Keratinocyte (primary cell): ENCODE data around the gene MIF4GD. TPM values are rescaled to one million over a fixed set of nuclear protein-coding genes. Genes with fewer than 3 reads are reported as not detected.

Source experiments
- DNase-seq: peaks from one replicate; pipeline ENCODE4 v3.0.0-alpha.2; 2011; ENCODE audit warnings: low read depth, missing footprints, low spot score
- FAIRE-seq: peaks from 2 replicates; lab custom pipeline; 2011; peaks lifted over from hg19 to GRCh38; lab: Jason Lieb, UNC
- H2AFZ ChIP-seq: 2 replicates; pipeline ENCODE4 v1.6.0; 2012; ENCODE audit warnings: low read length, control low read depth, inconsistent platforms; ENCODE audit not compliant: control insufficient read depth
- H3K27ac ChIP-seq: 2 replicates; pipeline ENCODE4 v1.5.1; 2011; ENCODE audit warnings: low read length; ENCODE audit not compliant: control insufficient read depth, insufficient read depth
- H3K27me3 ChIP-seq: 3 replicates; pipeline ENCODE4 v1.6.0; 2011; ENCODE audit warnings: low read length; ENCODE audit not compliant: control insufficient read depth, insufficient read depth; ENCODE audit errors: extremely low read depth
- H3K36me3 ChIP-seq, 2 experiments: 2 replicates in 1 of 2; 3 replicates in 1 of 2; pipeline ENCODE4 v1.5.1; 2011; ENCODE audit warnings: low read length in 2 of 2, mild to moderate bottlenecking in 1 of 2; ENCODE audit not compliant: control insufficient read depth in 2 of 2, insufficient read depth in 2 of 2; ENCODE audit errors: extremely low read depth in 1 of 2
- H3K4me1 ChIP-seq: 3 replicates; pipeline ENCODE4 v1.5.1; 2011; ENCODE audit warnings: low read length; ENCODE audit not compliant: control insufficient read depth, insufficient read depth; ENCODE audit errors: extremely low read depth
- H3K4me2 ChIP-seq: 3 replicates; pipeline ENCODE4 v1.6.0; 2011; ENCODE audit warnings: low read depth, low read length; ENCODE audit not compliant: control insufficient read depth, insufficient read depth; ENCODE audit errors: extremely low read depth
- H3K4me3 ChIP-seq, 3 experiments: fragments of 200-600 bp in 1 of 3; sonication (generic) in 1 of 3; 2 replicates in 2 of 3; 3 replicates in 1 of 3; pipeline ENCODE4 v1.5.1; 2011 to 2016; ENCODE audit warnings: low read length in 3 of 3, mild to moderate bottlenecking in 3 of 3, control low read depth in 2 of 3, inconsistent platforms in 1 of 3, low read depth in 1 of 3, mixed read lengths in 1 of 3, mixed run types in 1 of 3, moderate library complexity in 1 of 3; ENCODE audit not compliant: control insufficient read depth in 2 of 3, insufficient read depth in 2 of 3; ENCODE audit errors: extremely low read depth in 1 of 3
- H3K79me2 ChIP-seq: 2 replicates; pipeline ENCODE4 v1.6.0; 2012; ENCODE audit warnings: low read length; ENCODE audit not compliant: control insufficient read depth, insufficient read depth
- H3K9ac ChIP-seq: 3 replicates; pipeline ENCODE4 v1.6.0; 2011; ENCODE audit warnings: low read length; ENCODE audit not compliant: control insufficient read depth, insufficient read depth; ENCODE audit errors: extremely low read depth
- H3K9me1 ChIP-seq: 3 replicates; pipeline ENCODE4 v1.6.0; 2011; ENCODE audit warnings: low read length; ENCODE audit not compliant: control insufficient read depth, insufficient read depth; ENCODE audit errors: extremely low read depth
- H3K9me3 ChIP-seq: 2 replicates; pipeline ENCODE4 v1.5.1; 2012; ENCODE audit warnings: low read depth, low read length; ENCODE audit not compliant: control insufficient read depth
- H4K20me1 ChIP-seq: 3 replicates; pipeline ENCODE4 v1.6.0; 2011; ENCODE audit warnings: low read length; ENCODE audit not compliant: control insufficient read depth, insufficient read depth; ENCODE audit errors: extremely low read depth
- CTCF ChIP-seq, 3 experiments: IDR thresholded peaks in 1 of 3; conservative IDR thresholded peaks in 1 of 3; optimal IDR thresholded peaks in 1 of 3; 2 replicates in 2 of 3; 3 replicates in 1 of 3; pipeline versions ENCODE3 to v1.5.1; 2011; ENCODE audit warnings: low read length in 3 of 3, mild to moderate bottlenecking in 3 of 3, moderate library complexity in 2 of 3, control low read depth in 1 of 3, inconsistent platforms in 1 of 3; ENCODE audit not compliant: insufficient read depth in 2 of 3; ENCODE audit errors: extremely low read depth in 1 of 3
- EZH2 ChIP-seq: IDR thresholded peaks from one replicate; pipeline ENCODE4 v1.6.1; 2012; ENCODE audit warnings: inconsistent platforms, mild to moderate bottlenecking, low read length, moderate library complexity
- dilution Hi-C: fragments of 300-500 bp; cut with MboI; formaldehyde crosslinking; loops from one replicate; pipeline ENCODE4 v1.7.0; 2020; ENCODE audit warnings: low sequenced_read_pairs; ENCODE audit not compliant: extremely low pct_ligation_motif_present
- polyA plus RNA-seq, 5 experiments: library from polyadenylated mRNA; depleted of rRNA in 3 of 5; stranded (reverse) in 3 of 5; stranded (forward) in 1 of 5; unstranded in 1 of 5; fragments of >200 nt; gene quantifications; 1 replicate in 1 of 5; 2 replicates in 3 of 5; 3 replicates in 1 of 5; pipeline versions ENCODE4 v1.2.1 to v1.2.3, GENCODE V29; 2011 to 2012; ENCODE audit warnings: missing spikeins in 2 of 5, low read depth in 1 of 5, low replicate concordance in 1 of 5

MIF4GD gene
- polyA plus RNA-seq, 1 donor (not counting 4 experiments of a cell fraction or from before 2014, with no cell fraction given) = 15.9 TPM

- TF ChIP-seq CTCF (optimal IDR thresholded peaks at IDR 0.05 in 1 of 3, IDR thresholded peaks at IDR 0.05 in 1 of 3, conservative IDR thresholded peaks at IDR 0.05 in 1 of 3; ENCODE audit: extremely low read depth in 1 of 3, insufficient read depth in 2 of 3, low read length in 3 of 3) (no peak), EZH2 (no peak)
- FAIRE-seq (no peak), DNase-seq (no peak)
- H4K20me1 ChIP-seq = no peaks in the 10 kb centered on the region
- H3K27me3 ChIP-seq = no peaks in the 10 kb centered on the region
- H3K79me2 ChIP-seq = no peaks in the 10 kb centered on the region
- no peaks in the 10 kb centered on the region for H3K9me3 ChIP-seq
- H3K4me3 ChIP-seq = no peak overlapping the region
- H3K27ac ChIP-seq = no peak overlapping the region
- no peak overlapping the region for H3K9ac ChIP-seq
- H3K36me3 ChIP-seq = peaks cover 48 to 64% of the 10 kb centered on the region in 2 experiments
- dilution Hi-C loops = no loop called here
- H3K4me2 ChIP-seq = no peak overlapping the region
- no peaks in the 10 kb centered on the region for H3K9me1 ChIP-seq
- no peak overlapping the region for H2AFZ ChIP-seq
- no peaks in the 10 kb centered on the region for H3K4me1 ChIP-seq
Measured at GRCh38 chr17:75232786-75233185, 38.2 kb downstream of the MIF4GD start.

GRCh38 chr17:75231741-75232464, 39.1 kb downstream of the MIF4GD start:
- no peak overlapping the region for H3K4me2 ChIP-seq
- no peak overlapping the region for H3K27ac ChIP-seq
- peaks cover 42 to 59% of the 10 kb centered on the region in 2 experiments for H3K36me3 ChIP-seq
- no peaks in the 10 kb centered on the region for H3K4me1 ChIP-seq
- DNase-seq (no peak), FAIRE-seq (no peak)
- H2AFZ ChIP-seq = no peak overlapping the region
- H3K9me1 ChIP-seq = no peaks in the 10 kb centered on the region
- H3K9ac ChIP-seq = no peak overlapping the region
- no peak for TF ChIP-seq EZH2
- no peak for TF ChIP-seq CTCF (optimal IDR thresholded peaks at IDR 0.05 in 1 of 3, IDR thresholded peaks at IDR 0.05 in 1 of 3, conservative IDR thresholded peaks at IDR 0.05 in 1 of 3; ENCODE audit: extremely low read depth in 1 of 3, insufficient read depth in 2 of 3, low read length in 3 of 3)
- H3K79me2 ChIP-seq = no peaks in the 10 kb centered on the region
- no peak overlapping the region for H3K4me3 ChIP-seq
- H3K9me3 ChIP-seq = no peaks in the 10 kb centered on the region
- dilution Hi-C loops = no loop called here
- no peaks in the 10 kb centered on the region for H3K27me3 ChIP-seq
- no peaks in the 10 kb centered on the region for H4K20me1 ChIP-seq
